MCF 10A (cell line): Measurements from ENCODE around the gene NKPD1. TPM values are rescaled to one million over a fixed set of nuclear protein-coding genes. Genes with fewer than 3 reads are reported as not detected.
A peak's percentile ranks its signal among the peaks of the same experiment; 100 is the strongest.

Experiments
- BruUV-seq: library from RNA; stranded (reverse); fragments of 400-500 nt; replicated peaks from 2 replicates; lab custom pipeline; 2021; lab: Mats Ljungman, UMichigan
- CTCF ChIA-PET: fragments of 300-600 bp; sonication (Branson Sonifier 250); formaldehyde crosslinking; extraction: SDS; loops from one replicate; lab custom pipeline; 2021; ENCODE audit warnings: antibody characterized with exemption, inconsistent platforms; lab: Yijun Ruan, JAX
- POLR2A ChIA-PET: fragments of 300-600, 350-650 bp; sonication (Branson Sonifier 250); formaldehyde crosslinking; extraction: SDS; loops from one replicate; lab custom pipeline; 2020; ENCODE audit warnings: antibody characterized with exemption, inconsistent platforms; lab: Yijun Ruan, JAX
- DNase-seq: peaks from one replicate; pipeline ENCODE4 v3.0.0-alpha.2; 2018; ENCODE audit not compliant: unreplicated experiment
- H3K27ac Mint-ChIP-seq: one replicate; pipeline ENCODE4 v1.8.0; 2022; ENCODE audit warnings: mild to moderate bottlenecking, low read depth, mixed read lengths; ENCODE audit not compliant: unreplicated experiment
- H3K27me3 Mint-ChIP-seq: one replicate; pipeline ENCODE4 v1.8.0; 2022; ENCODE audit warnings: mixed read lengths; ENCODE audit not compliant: insufficient read depth, unreplicated experiment
- H3K36me3 Mint-ChIP-seq: one replicate; pipeline ENCODE4 v1.8.0; 2022; ENCODE audit warnings: mild to moderate bottlenecking, moderate library complexity, mixed read lengths; ENCODE audit not compliant: insufficient read depth, unreplicated experiment
- H3K4me1 Mint-ChIP-seq: one replicate; pipeline ENCODE4 v1.8.0; 2022; ENCODE audit warnings: mixed read lengths; ENCODE audit not compliant: insufficient read depth, unreplicated experiment
- H3K4me3 Mint-ChIP-seq: one replicate; pipeline ENCODE4 v1.8.0; 2022; ENCODE audit warnings: mild to moderate bottlenecking, moderate library complexity, mixed read lengths; ENCODE audit not compliant: unreplicated experiment
- H3K9me3 Mint-ChIP-seq: one replicate; pipeline ENCODE4 v1.8.0; 2022; ENCODE audit warnings: mixed read lengths; ENCODE audit not compliant: unreplicated experiment
- intact Hi-C: fragments of 100-400 bp; cut with micrococcal nuclease; formaldehyde crosslinking; loops from 2 replicates; pipeline ENCODE4 v1.14.1; 2022
- total RNA-seq: library from RNA; stranded (reverse); gene quantifications from 2 replicates; pipeline ENCODE4 v1.2.3, GENCODE V29; 2022
- TF ChIP-seq, protein P1 (sequence below): fragments of 200-600 bp; IDR thresholded peaks from one replicate; pipeline ENCODE4 v1.8.0; 2022; ENCODE audit warnings: antibody characterized with exemption, mild to moderate bottlenecking; ENCODE audit not compliant: unreplicated experiment

NKPD1 gene
- total RNA-seq, 1 experiment from 2014 or later, result 0.09 TPM

DNA sequence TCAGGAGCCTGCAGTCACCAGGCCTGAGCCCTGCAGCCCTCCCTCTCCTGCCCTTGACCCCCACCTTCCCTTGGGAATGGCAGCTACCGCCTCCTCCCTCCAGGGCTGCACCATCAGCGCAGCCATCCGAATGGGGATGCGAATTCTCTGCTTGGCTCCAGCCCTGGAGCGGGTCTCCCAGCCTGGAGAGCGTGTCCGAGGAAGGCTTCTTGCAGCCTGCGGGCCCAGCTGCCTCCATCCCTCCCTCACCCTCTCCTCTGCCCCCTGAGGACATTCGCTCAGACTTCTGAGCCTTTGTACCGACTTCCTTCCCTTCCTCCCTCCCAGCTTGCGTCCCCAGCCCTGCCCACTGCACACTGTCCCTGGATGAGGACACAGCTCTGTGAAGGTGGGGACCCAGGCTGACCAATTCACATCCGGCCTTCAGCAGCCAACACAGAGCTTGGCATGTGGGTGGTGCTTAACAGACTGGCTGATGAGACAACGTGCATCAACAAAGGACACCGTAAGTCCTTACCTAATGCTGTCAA, 6.0 kb upstream of the NKPD1 start:
- Mint-ChIP-seq H3K4me1 (peaks cover 28% of the 10 kb centered on the region), H3K9me3 (no peaks in the 10 kb centered on the region), H3K27me3 (no peaks in the 10 kb centered on the region), H3K27ac (no peak overlapping the region), H3K4me3 (no peak overlapping the region), H3K36me3 (no peaks in the 10 kb centered on the region)
- ChIA-PET POLR2A (interaction anchor here (0.5 to 2.4 kb wide), 3 partner anchors 9 to 11 kb away, joined by 3 to 11 read pairs (median 9); partner anchors contain the start of genes BLOC1S3 and TRAPPC6A), CTCF (interaction anchor here (0.6 kb wide), 1 partner anchor 127 kb away, joined by 3 read pairs; no protein-coding TSS in a partner anchor)
- BruUV-seq, result no TSS peak
- DNase-seq, result no peak
- TF ChIP-seq, protein P1, sequence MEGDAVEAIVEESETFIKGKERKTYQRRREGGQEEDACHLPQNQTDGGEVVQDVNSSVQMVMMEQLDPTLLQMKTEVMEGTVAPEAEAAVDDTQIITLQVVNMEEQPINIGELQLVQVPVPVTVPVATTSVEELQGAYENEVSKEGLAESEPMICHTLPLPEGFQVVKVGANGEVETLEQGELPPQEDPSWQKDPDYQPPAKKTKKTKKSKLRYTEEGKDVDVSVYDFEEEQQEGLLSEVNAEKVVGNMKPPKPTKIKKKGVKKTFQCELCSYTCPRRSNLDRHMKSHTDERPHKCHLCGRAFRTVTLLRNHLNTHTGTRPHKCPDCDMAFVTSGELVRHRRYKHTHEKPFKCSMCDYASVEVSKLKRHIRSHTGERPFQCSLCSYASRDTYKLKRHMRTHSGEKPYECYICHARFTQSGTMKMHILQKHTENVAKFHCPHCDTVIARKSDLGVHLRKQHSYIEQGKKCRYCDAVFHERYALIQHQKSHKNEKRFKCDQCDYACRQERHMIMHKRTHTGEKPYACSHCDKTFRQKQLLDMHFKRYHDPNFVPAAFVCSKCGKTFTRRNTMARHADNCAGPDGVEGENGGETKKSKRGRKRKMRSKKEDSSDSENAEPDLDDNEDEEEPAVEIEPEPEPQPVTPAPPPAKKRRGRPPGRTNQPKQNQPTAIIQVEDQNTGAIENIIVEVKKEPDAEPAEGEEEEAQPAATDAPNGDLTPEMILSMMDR, result no peak
- intact Hi-C loops, result no loop called here

DNA sequence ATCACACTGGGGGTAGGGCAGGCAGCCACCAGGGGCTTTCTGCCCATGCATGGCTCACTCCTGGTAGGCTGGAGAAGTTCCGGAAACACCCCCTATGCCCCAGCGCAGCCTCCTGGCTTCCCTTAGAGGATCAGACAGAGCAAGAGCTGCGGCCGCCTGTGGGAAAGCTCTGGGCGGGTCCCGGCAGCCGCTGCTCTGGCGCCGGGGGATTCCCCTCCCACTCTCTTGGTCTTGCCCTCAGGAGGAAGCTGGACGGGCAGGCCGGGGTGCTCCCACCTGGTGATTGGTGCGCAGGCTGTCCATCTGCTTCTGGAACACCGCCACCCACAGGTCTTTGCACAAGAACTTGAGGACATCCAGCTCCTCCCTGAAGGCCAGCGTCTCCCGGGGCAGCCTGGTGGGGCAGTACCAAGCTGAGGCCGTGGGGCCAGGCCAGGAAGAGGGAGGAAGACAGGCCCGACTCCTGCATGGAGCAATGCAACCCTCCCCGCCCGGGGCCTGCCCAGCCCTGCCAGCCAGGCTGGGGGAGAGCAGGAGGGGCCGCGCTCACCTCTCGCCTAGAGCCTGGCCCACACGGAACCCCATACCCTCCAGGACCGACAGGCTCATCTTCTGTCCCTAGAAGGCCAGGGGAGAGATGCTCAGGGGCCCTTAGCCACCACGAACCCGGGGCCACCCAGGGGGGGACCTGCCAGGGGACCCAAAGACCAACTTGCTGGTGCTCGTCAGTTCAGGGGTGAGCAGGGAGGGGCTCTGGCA, 4.0 kb upstream of the NKPD1 start:
- peak; percentile 95 for DNase-seq
- ChIA-PET POLR2A (interaction anchor here (0.5 to 4.2 kb wide), 8 partner anchors 8 to 276 kb away, joined by 3 to 47 read pairs (median 4); partner anchors contain the start of genes BLOC1S3, ERCC1, PPP1R37 and TRAPPC6A), CTCF (interaction anchor here (0.5 to 1.2 kb wide), 8 partner anchors 9 to 594 kb away, joined by 3 to 8 read pairs (median 3); no protein-coding TSS in a partner anchor)
- Mint-ChIP-seq H3K9me3 (no peaks in the 10 kb centered on the region), H3K27ac (no peak overlapping the region), H3K4me1 (peaks cover 27% of the 10 kb centered on the region), H3K4me3 (no peak overlapping the region), H3K36me3 (no peaks in the 10 kb centered on the region), H3K27me3 (no peaks in the 10 kb centered on the region)
- intact Hi-C loops, result loop anchor here (5.0 kb wide), 1 partner anchor 83 kb away; the partner anchor contains the start of gene EXOC3L2
- TF ChIP-seq, protein P1, result no peak
- BruUV-seq, result no TSS peak

DNA sequence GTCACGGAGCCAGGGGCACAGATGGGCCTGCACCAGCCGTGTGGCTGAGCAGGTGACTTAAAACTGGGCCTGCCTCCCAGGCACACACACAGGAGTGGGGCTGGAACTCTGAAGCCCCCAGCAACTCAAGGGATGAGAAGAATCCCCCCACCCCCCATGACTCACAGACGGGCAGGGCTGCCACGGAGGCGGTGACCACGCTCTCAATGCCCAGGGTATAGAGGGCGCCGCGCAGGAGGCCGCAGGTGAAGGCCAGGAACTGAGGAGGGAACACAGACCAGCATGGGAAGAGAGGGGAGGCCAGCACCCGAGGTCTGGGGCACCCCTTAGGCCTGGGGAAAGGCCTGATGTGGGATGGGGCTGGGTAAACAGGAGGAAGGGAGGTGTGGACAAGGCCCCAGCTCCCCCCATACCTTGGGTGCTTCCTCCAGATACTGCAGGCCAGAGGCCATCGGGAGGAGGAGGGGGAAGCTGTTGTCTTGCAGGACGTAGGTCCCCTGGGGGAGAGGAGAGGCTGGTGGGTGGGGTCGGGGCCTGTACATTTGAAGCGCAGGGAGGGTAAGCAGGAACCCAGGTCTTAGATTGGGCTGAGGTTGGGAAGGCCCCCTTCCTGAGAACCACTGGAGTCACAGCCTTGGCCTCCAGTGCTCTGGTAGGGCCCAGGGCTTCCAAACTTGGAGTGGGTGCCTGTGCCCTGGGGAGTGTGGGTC, 3.1 kb upstream of the NKPD1 start:
- no TSS peak for BruUV-seq
- ChIA-PET POLR2A (interaction anchor here (0.9 to 4.2 kb wide), 6 partner anchors 12 to 260 kb away, joined by 3 to 47 read pairs (median 4); partner anchors contain the start of genes BLOC1S3, ERCC1, PPP1R37 and TRAPPC6A), CTCF (interaction anchor here (0.6 to 1.4 kb wide), 7 partner anchors 10 to 241 kb away, joined by 3 to 8 read pairs (median 4); no protein-coding TSS in a partner anchor)
- peaks cover 27% of the 10 kb centered on the region for H3K4me1 Mint-ChIP-seq
- no peak for DNase-seq
- no peaks in the 10 kb centered on the region for H3K9me3 Mint-ChIP-seq
- TF ChIP-seq, protein P1, result no peak
- H3K27me3 Mint-ChIP-seq, result no peaks in the 10 kb centered on the region
- intact Hi-C loops, result loop anchor here (5.0 kb wide), 1 partner anchor 83 kb away; the partner anchor contains the start of gene EXOC3L2
- peak overlapping the region; percentile 16 for H3K4me3 Mint-ChIP-seq
- no peaks in the 10 kb centered on the region for H3K36me3 Mint-ChIP-seq
- H3K27ac Mint-ChIP-seq, result peak overlapping the region; percentile 51
